Measurements from ENCODE around the gene PRKAG1. TPM values are rescaled to one million over a fixed set of nuclear protein-coding genes. Genes with fewer than 3 reads are reported as not detected.

Gene PRKAG1
- total and polyA plus RNA-seq, 8 donors, result 48.4 to 81.8 (median 78.3) TPM

- no peaks in the 10 kb centered on the region for H3K9me3 ChIP-seq
- no peak overlapping the region for H3K4me3 ChIP-seq
- no peaks in the 10 kb centered on the region for H3K4me1 ChIP-seq
- H3K27ac ChIP-seq, result no peak overlapping the region
- ATAC-seq (no peak), DNase-seq (no peak)
- H3K27me3 ChIP-seq, result no peaks in the 10 kb centered on the region
- intact Hi-C loops (cut with DNase I), result no loop called here
- no peak for TF ChIP-seq CTCF (IDR thresholded peaks at IDR 0.05)
- H3K36me3 ChIP-seq, result peaks cover 0 to 100% of the 10 kb centered on the region in 2 donors
These were observed 13.7 kb upstream of the PRKAG1 start for GRCh38 chr12:49032276-49032675.

- H3K27me3 ChIP-seq, result no peaks in the 10 kb centered on the region
- DNase-seq (no peak), ATAC-seq (no peak)
- H3K36me3 ChIP-seq, result peaks cover 0 to 100% of the 10 kb centered on the region in 2 donors
- no peak for TF ChIP-seq CTCF (IDR thresholded peaks at IDR 0.05)
- no peak overlapping the region for H3K27ac ChIP-seq
- H3K9me3 ChIP-seq, result no peaks in the 10 kb centered on the region
- no peak overlapping the region for H3K4me3 ChIP-seq
- intact Hi-C loops (cut with DNase I), result no loop called here
- no peaks in the 10 kb centered on the region for H3K4me1 ChIP-seq
These were observed 13.1 kb upstream of the PRKAG1 start for GRCh38 chr12:49031573-49032161.

GRCh38 chr12:49030714-49031572 lies 12.4 kb upstream of the PRKAG1 start:
- intact Hi-C loops (cut with DNase I), result no loop called here
- Histone ChIP-seq H3K27me3 (no peaks in the 10 kb centered on the region), H3K27ac (no peak overlapping the region), H3K4me3 (no peak overlapping the region), H3K36me3 (peaks cover 0 to 100% of the 10 kb centered on the region in 2 donors), H3K4me1 (no peaks in the 10 kb centered on the region), H3K9me3 (no peaks in the 10 kb centered on the region)
- ATAC-seq (no peak), DNase-seq (no peak)
- no peak for TF ChIP-seq CTCF (IDR thresholded peaks at IDR 0.05)

GRCh38 chr12:49030119-49030518 lies 11.5 kb upstream of the PRKAG1 start:
- no peaks in the 10 kb centered on the region for H3K9me3 ChIP-seq
- ATAC-seq, result no peak
- no peak overlapping the region for H3K27ac ChIP-seq
- DNase-seq, result no peak
- no peaks in the 10 kb centered on the region for H3K27me3 ChIP-seq
- H3K4me1 ChIP-seq, result no peaks in the 10 kb centered on the region
- no peak for TF ChIP-seq CTCF (IDR thresholded peaks at IDR 0.05)
- no peak overlapping the region for H3K4me3 ChIP-seq
- intact Hi-C loops (cut with DNase I), result no loop called here
- H3K36me3 ChIP-seq, result peaks cover 0 to 100% of the 10 kb centered on the region in 2 donors

GRCh38 chr12:49028666-49029275 lies 10.2 kb upstream of the PRKAG1 start:
- no peak overlapping the region for H3K27ac ChIP-seq
- no peak for ATAC-seq
- no peak for DNase-seq
- peaks cover 5 to 100% of the 10 kb centered on the region in 2 donors for H3K36me3 ChIP-seq
- no peak overlapping the region for H3K4me3 ChIP-seq
- no peaks in the 10 kb centered on the region for H3K4me1 ChIP-seq
- TF ChIP-seq CTCF (IDR thresholded peaks at IDR 0.05), result no peak
- H3K9me3 ChIP-seq, result no peaks in the 10 kb centered on the region
- H3K27me3 ChIP-seq, result no peaks in the 10 kb centered on the region
- intact Hi-C loops (cut with DNase I), result no loop called here

Measured in left lung (tissue), 10 donors.